HepG2 (cell line): ENCODE measurements around the gene GPAM. TPM values are rescaled to one million over a fixed set of nuclear protein-coding genes. Genes with fewer than 3 reads are reported as not detected.

ENCODE experiments used
- ATAC-seq: fragments of 200-7000 bp; cut with Tn5 transposase; 3 replicates; pipeline ENCODE4 v1.9.1; 2020; ENCODE audit warnings: mild to moderate bottlenecking, moderate library complexity
- BruUV-seq: library from RNA; stranded (reverse); fragments of 400-500 nt; replicated peaks from 2 replicates; lab custom pipeline; 2021; lab: Mats Ljungman, UMichigan
- CTCF ChIA-PET: fragments of 300-600 bp; formaldehyde crosslinking; extraction: SDS; loops from one replicate; lab custom pipeline; 2021; ENCODE audit warnings: low total read pairs, inconsistent platforms, low intra/inter-chr PET ratio; lab: Yijun Ruan, JAX
- POLR2A ChIA-PET: fragments of 350-600 bp; sonication (Branson Sonifier 250); formaldehyde crosslinking; loops from one replicate; lab custom pipeline; 2020; ENCODE audit warnings: antibody characterized with exemption, inconsistent platforms; lab: Yijun Ruan, JAX
- DNase-seq: peaks from one replicate; pipeline ENCODE4 v3.0.0-alpha.2; 2015; ENCODE audit warnings: low spot score
- FAIRE-seq: peaks from 3 replicates; lab custom pipeline; 2011; peaks lifted over from hg19 to GRCh38; lab: Jason Lieb, UNC
- H2AFZ ChIP-seq: one replicate; pipeline ENCODE4 v1.6.1; 2011; ENCODE audit warnings: low read length, inconsistent platforms
- H3K27ac ChIP-seq: fragments of 300-600 bp; 3 replicates; pipeline ENCODE4 v1.8.0; 2011; ENCODE audit warnings: mixed run types, mild to moderate bottlenecking, mixed read lengths, low read length, inconsistent platforms; ENCODE audit not compliant: insufficient read depth; ENCODE audit errors: extremely low read length
- H3K27me3 ChIP-seq, 2 experiments: fragments of 200-600 bp in 1 of 2; 2 replicates in 1 of 2; 3 replicates in 1 of 2; pipeline versions ENCODE4 v1.6.0 to v1.8.0; 2011; ENCODE audit warnings: low read length in 2 of 2, mild to moderate bottlenecking in 2 of 2, moderate library complexity in 2 of 2, inconsistent platforms in 1 of 2; ENCODE audit not compliant: insufficient read depth in 2 of 2, control insufficient read depth in 1 of 2
- H3K36me3 ChIP-seq, 2 experiments: fragments of 200-600 bp in 1 of 2; replicated peaks in 1 of 2; 2 replicates in 1 of 2; 3 replicates in 1 of 2; pipeline versions ENCODE4 v1.5.1 to v1.8.0; 2011; ENCODE audit warnings: low read length in 2 of 2, inconsistent platforms in 1 of 2; ENCODE audit not compliant: insufficient read depth in 2 of 2, control insufficient read depth in 1 of 2
- H3K4me1 ChIP-seq: 2 replicates; pipeline ENCODE4 v1.5.1; 2012; ENCODE audit warnings: low read length, inconsistent platforms; ENCODE audit not compliant: insufficient read depth
- H3K4me2 ChIP-seq: 2 replicates; pipeline ENCODE4 v1.6.0; 2011; ENCODE audit warnings: low read depth, low read length, inconsistent platforms
- H3K4me3 ChIP-seq, 3 experiments: fragments of 200-600 bp in 1 of 3; sonication (generic), shearing (Covaris generic) in 1 of 3; replicated peaks in 1 of 3; 2 replicates each; pipeline ENCODE4 v1.5.1; 2011 to 2016; ENCODE audit warnings: low read length in 3 of 3, inconsistent platforms in 2 of 3, low read depth in 2 of 3, mild to moderate bottlenecking in 2 of 3, control low read depth in 1 of 3, mixed read lengths in 1 of 3; ENCODE audit not compliant: insufficient read depth in 1 of 3
- H3K79me2 ChIP-seq: one replicate; pipeline ENCODE4 v1.6.1; 2011; ENCODE audit warnings: low read length, inconsistent platforms; ENCODE audit not compliant: insufficient read depth
- H3K9ac ChIP-seq: 2 replicates; pipeline ENCODE4 v1.6.0; 2011; ENCODE audit warnings: mild to moderate bottlenecking, low read depth, low read length, inconsistent platforms; ENCODE audit not compliant: insufficient read depth
- H3K9me3 ChIP-seq: 2 replicates; pipeline ENCODE4 v1.5.1; 2012; ENCODE audit warnings: mild to moderate bottlenecking, low read length
- H4K20me1 ChIP-seq: 2 replicates; pipeline ENCODE4 v1.6.0; 2011; ENCODE audit warnings: inconsistent platforms, mild to moderate bottlenecking, low read length, moderate library complexity; ENCODE audit not compliant: insufficient read depth
- HES4 ChIP-seq: sonication (generic); formaldehyde crosslinking; IDR thresholded peaks from 2 replicates; pipeline ENCODE4 v1.9.0; 2021; ENCODE audit warnings: mild to moderate bottlenecking, missing genetic modification reagents, borderline replicate concordance
- HNRNPH1 ChIP-seq: fragments of 200-400 bp; formaldehyde crosslinking; optimal IDR thresholded peaks from 2 replicates; pipeline ENCODE3; 2017; ENCODE audit warnings: mild to moderate bottlenecking, low read depth, low read length
- HOXA3 ChIP-seq: sonication (generic); formaldehyde crosslinking; IDR thresholded peaks from 2 replicates; pipeline ENCODE4 v1.5.0; 2020; ENCODE audit warnings: missing genetic modification reagents
- ZBTB14 ChIP-seq: sonication (generic); formaldehyde crosslinking; IDR thresholded peaks from 2 replicates; pipeline ENCODE4 v1.4.0; 2020; ENCODE audit warnings: missing genetic modification reagents
- ZNF138 ChIP-seq: sonication (generic); formaldehyde crosslinking; IDR thresholded peaks from 2 replicates; pipeline ENCODE4 v1.5.0; 2020; ENCODE audit warnings: mild to moderate bottlenecking, low read depth, missing genetic modification reagents
- ZNF354B ChIP-seq: sonication (generic); formaldehyde crosslinking; IDR thresholded peaks from 2 replicates; pipeline ENCODE4 v1.8.0; 2022; ENCODE audit warnings: mild to moderate bottlenecking, missing genetic modification reagents
- ZNF512 ChIP-seq: sonication (generic); formaldehyde crosslinking; IDR thresholded peaks from 2 replicates; pipeline ENCODE4 v1.4.0; 2020; ENCODE audit warnings: mild to moderate bottlenecking, missing genetic modification reagents
- ZNF574 ChIP-seq: sonication (generic); formaldehyde crosslinking; IDR thresholded peaks from 2 replicates; pipeline ENCODE4 v1.4.0; 2020; ENCODE audit warnings: missing genetic modification reagents
- ZNF761 ChIP-seq: sonication (generic); formaldehyde crosslinking; conservative IDR thresholded peaks from 2 replicates; pipeline ENCODE4 v1.4.0; 2020; ENCODE audit warnings: mild to moderate bottlenecking, missing genetic modification reagents
- WGBS: methylation state at CpG from one replicate; pipeline ENCODE4 v1.1.6; 2017; ENCODE audit warnings: low lambda C conversion rate; 5-methylcytosine and 5-hydroxymethylcytosine counted together
- in situ Hi-C: cut with HindIII; loops from 2 replicates; pipeline ENCODE4 v1.10.0; 2017; ENCODE audit warnings: low pct_unique_long_range_greater_than_20kb; ENCODE audit not compliant: extremely low pct_ligation_motif_present
- intact Hi-C: fragments of 100-400 bp; cut with micrococcal nuclease; formaldehyde crosslinking; loops from one replicate; pipeline ENCODE4 v1.10.0; 2022; ENCODE audit not compliant: unreplicated experiment
- polyA plus RNA-seq, 8 experiments: library from polyadenylated mRNA; depleted of rRNA in 3 of 8; stranded (reverse) in 7 of 8; unstranded in 1 of 8; fragments of >200 nt; fragmentation: Illumina TruSeq in 4 of 8; extraction: Trizol in 4 of 8; gene quantifications; 2 replicates each; pipeline versions ENCODE4 v1.2.1 to v1.2.3, GENCODE V29; 2011 to 2016; ENCODE audit warnings: low read depth in 4 of 8, missing spikeins in 1 of 8, mixed read lengths in 1 of 8; ENCODE audit not compliant: insufficient read depth in 1 of 8
- total RNA-seq, 5 experiments: library from RNA; depleted of rRNA; stranded (reverse); fragments of >200 nt; fragmentation: Illumina TruSeq; extraction: Trizol; gene quantifications; 2 replicates each; pipeline ENCODE4 v1.2.3, GENCODE V29; 2016; ENCODE audit warnings: low read depth in 1 of 5

The GPAM gene
- total and polyA plus RNA-seq, 2 of the 13 experiments (the other 11 are each of a cell fraction or from before 2014, with no cell fraction given), result 36.8 to 140 TPM

GRCh38 chr10:112166800-112167199 lies 16.8 kb downstream of the GPAM start:
- ATAC-seq, result peak; percentile 39
- H3K36me3 ChIP-seq, result peaks cover 27 to 81% of the 10 kb centered on the region in 2 experiments

More at GRCh38 chr10:112166800-112167199, 16.8 kb downstream of the GPAM start:
- Histone ChIP-seq H3K4me3 (no peak overlapping the region), H4K20me1 (no peaks in the 10 kb centered on the region), H3K27me3 (no peaks in the 10 kb centered on the region), H3K27ac (no peak overlapping the region), H3K4me1 (no peaks in the 10 kb centered on the region), H3K4me2 (no peak overlapping the region), H2AFZ (no peak overlapping the region), H3K9me3 (no peaks in the 10 kb centered on the region), H3K9ac (no peak overlapping the region), H3K79me2 (peaks cover 3% of the 10 kb centered on the region)
- in situ Hi-C loops (no loop called here), intact Hi-C loops (no loop called here)
- FAIRE-seq (no peak), DNase-seq (peak; percentile 24)
- no peak for TF ChIP-seq ZNF574
- no peak for TF ChIP-seq ZNF512 (CRISPR knock-in tag)
- no peak for TF ChIP-seq HOXA3 (CRISPR knock-in tag)
- no peak for TF ChIP-seq ZNF761 (CRISPR knock-in tag)
- no peak for TF ChIP-seq ZNF138 (CRISPR knock-in tag)
- no peak for TF ChIP-seq HES4 (CRISPR knock-in tag)
- TF ChIP-seq ZBTB14, result no peak
- no peak for TF ChIP-seq ZNF354B (CRISPR knock-in tag)
- TF ChIP-seq HNRNPH1, result no peak
- no TSS peak for BruUV-seq
- ChIA-PET CTCF (no interaction called here), POLR2A (no interaction called here)
- WGBS, result 91% methylated on average over 3 of the region's 3 CpGs
